HCT116 (cell line): ENCODE data around the gene IL6ST. TPM values are rescaled to one million over a fixed set of nuclear protein-coding genes. Genes with fewer than 3 reads are reported as not detected.

Experiments
- ATAC-seq: fragments of 200-7000 bp; cut with Tn5 transposase; 2 replicates; pipeline ENCODE4 v1.9.1; 2020; ENCODE audit warnings: mild to moderate bottlenecking, moderate library complexity
- BruUV-seq: library from RNA; stranded (reverse); fragments of 400-500 nt; replicated peaks from 2 replicates; lab custom pipeline; 2021; lab: Mats Ljungman, UMichigan
- CTCF ChIA-PET: fragments of 300-600 bp; sonication (Branson Sonifier 250); formaldehyde crosslinking; loops from one replicate; lab custom pipeline; 2021; ENCODE audit warnings: antibody characterized with exemption; lab: Charles Lee
- POLR2A ChIA-PET: fragments of 300-600, 350-600 bp; sonication (Branson Sonifier 250); formaldehyde crosslinking; loops from one replicate; lab custom pipeline; 2021; ENCODE audit warnings: antibody characterized with exemption; lab: Charles Lee
- RAD21 ChIA-PET, 2 experiments: fragments of 300-600 bp; sonication (Branson Sonifier 250); formaldehyde crosslinking; loops; one replicate each; lab custom pipeline; 2023; ENCODE audit warnings: low total read pairs in 2 of 2; ENCODE audit not compliant: uncharacterized antibody in 2 of 2, unreplicated experiment in 2 of 2, low non-redundant PET in 1 of 2; lab: Charles Lee
- DNase-seq: peaks from one replicate; pipeline ENCODE4 v3.0.0-alpha.2; 2010; ENCODE audit warnings: low read depth, low spot score
- H2AFZ ChIP-seq: fragments of 200-600 bp; shearing (Covaris generic), sonication (generic); 2 replicates; pipeline ENCODE4 v1.6.1; 2017; ENCODE audit warnings: low read depth, mixed run types, mixed read lengths, antibody characterized with exemption, low read length; ENCODE audit not compliant: poor library complexity, severe bottlenecking
- H3K27ac ChIP-seq: 2 replicates; pipeline ENCODE4 v1.5.1; 2012; ENCODE audit warnings: low read depth, low read length
- H3K27me3 ChIP-seq: fragments of 200-600 bp; sonication (generic); 2 replicates; pipeline ENCODE4 v1.6.1; 2016; ENCODE audit warnings: mixed run types, low read length, mixed read lengths; ENCODE audit not compliant: insufficient read depth
- H3K36me3 ChIP-seq, 2 experiments: fragments of 200-500 bp in 1 of 2; fragments of 200-600 bp in 1 of 2; sonication (Bioruptor generic) in 1 of 2; sonication (generic) in 1 of 2; 2 replicates each; pipeline versions ENCODE4 v1.5.1 to v1.6.1; 2014 to 2016; ENCODE audit warnings: low read length in 2 of 2, inconsistent platforms in 1 of 2, mixed read lengths in 1 of 2, mixed run types in 1 of 2; ENCODE audit not compliant: insufficient read depth in 2 of 2, control insufficient read depth in 1 of 2
- H3K4me1 ChIP-seq, 2 experiments: fragments of 200-600 bp in 1 of 2; sonication (generic) in 1 of 2; 2 replicates each; pipeline versions ENCODE4 v1.5.1 to v1.6.1; 2012 to 2017; ENCODE audit warnings: low read length in 2 of 2, inconsistent platforms in 1 of 2, mild to moderate bottlenecking in 1 of 2, mixed read lengths in 1 of 2, mixed run types in 1 of 2, moderate library complexity in 1 of 2; ENCODE audit not compliant: insufficient read depth in 2 of 2, control insufficient read depth in 1 of 2
- H3K4me2 ChIP-seq: fragments of 200-600 bp; sonication (generic); 2 replicates; pipeline ENCODE4 v1.6.1; 2017; ENCODE audit warnings: mixed run types, low read length, mixed read lengths
- H3K4me3 ChIP-seq, 2 experiments: fragments of 200-600 bp in 1 of 2; sonication (generic) in 1 of 2; replicated peaks in 1 of 2; 2 replicates each; pipeline ENCODE4 v1.5.1; 2011 to 2016; ENCODE audit warnings: low read length in 2 of 2, control low read depth in 1 of 2, low read depth in 1 of 2, mild to moderate bottlenecking in 1 of 2, mixed read lengths in 1 of 2, mixed run types in 1 of 2
- H3K79me2 ChIP-seq: fragments of 200-600 bp; sonication (generic); 2 replicates; pipeline ENCODE4 v1.6.1; 2017; ENCODE audit warnings: mild to moderate bottlenecking, mixed run types, low read length, moderate library complexity, mixed read lengths; ENCODE audit not compliant: insufficient read depth
- H3K9ac ChIP-seq: fragments of 200-600 bp; sonication (generic); 2 replicates; pipeline ENCODE4 v1.6.1; 2016; ENCODE audit warnings: low read length, mixed read lengths
- H3K9me2 ChIP-seq: fragments of 200-600 bp; sonication (generic), shearing (Covaris generic); 2 replicates; pipeline ENCODE4 v1.6.1; 2017; ENCODE audit warnings: mixed run types, mild to moderate bottlenecking, moderate library complexity; ENCODE audit not compliant: insufficient read depth
- H3K9me3 ChIP-seq, 2 experiments: fragments of 200-500 bp in 1 of 2; fragments of 200-600 bp in 1 of 2; sonication (Bioruptor generic) in 1 of 2; sonication (generic) in 1 of 2; 2 replicates each; pipeline ENCODE4 v1.6.1; 2014 to 2017; ENCODE audit warnings: low read length in 2 of 2, mixed read lengths in 2 of 2, inconsistent platforms in 1 of 2, low read depth in 1 of 2, mild to moderate bottlenecking in 1 of 2, mixed run types in 1 of 2, moderate library complexity in 1 of 2; ENCODE audit not compliant: control insufficient read depth in 1 of 2, insufficient read depth in 1 of 2
- H4K20me1 ChIP-seq: fragments of 200-600 bp; sonication (generic), shearing (Covaris generic); 2 replicates; pipeline ENCODE4 v1.6.1; 2017; ENCODE audit warnings: mixed run types, mild to moderate bottlenecking, moderate library complexity; ENCODE audit not compliant: insufficient read depth
- CBX3 ChIP-seq: IDR thresholded peaks from 2 replicates; pipeline ENCODE4 v1.6.1; 2012; ENCODE audit warnings: low read depth
- CEBPB ChIP-seq: IDR thresholded peaks from 2 replicates; pipeline ENCODE4 v1.6.1; 2012; ENCODE audit warnings: low read depth
- ELF1 ChIP-seq: IDR thresholded peaks from 2 replicates; pipeline ENCODE4 v1.6.1; 2012; ENCODE audit warnings: low read depth, borderline replicate concordance
- EZH2 ChIP-seq: fragments of 200-600 bp; sonication (generic); IDR thresholded peaks from 2 replicates; pipeline ENCODE4 v1.6.1; 2017; ENCODE audit warnings: antibody characterized with exemption, mixed run types
- EZH2phosphoT487 ChIP-seq: fragments of 200-600 bp; IDR thresholded peaks from 2 replicates; pipeline ENCODE4 v1.6.1; 2018; ENCODE audit warnings: antibody characterized with exemption, borderline replicate concordance
- POLR2A ChIP-seq: IDR thresholded peaks from 2 replicates; pipeline ENCODE4 v1.7.0; 2011; ENCODE audit warnings: borderline replicate concordance; ENCODE audit not compliant: insufficient read depth, insufficient read length; ENCODE audit errors: extremely low read depth
- POLR2AphosphoS5 ChIP-seq: IDR thresholded peaks from 2 replicates; pipeline ENCODE4 v1.6.1; 2011; ENCODE audit warnings: mild to moderate bottlenecking, low read depth, low read length, moderate library complexity
- RAD21 ChIP-seq: IDR thresholded peaks from 2 replicates; pipeline ENCODE4 v1.6.1; 2012; ENCODE audit warnings: low read depth, mild to moderate bottlenecking
- SIN3A ChIP-seq: IDR thresholded peaks from 2 replicates; pipeline ENCODE4 v1.6.1; 2012; ENCODE audit warnings: low read depth
- SP1 ChIP-seq: IDR thresholded peaks from 2 replicates; pipeline ENCODE4 v1.6.1; 2012; ENCODE audit warnings: low read depth
- TCF7L2 ChIP-seq: IDR thresholded peaks from 2 replicates; pipeline ENCODE4 v1.7.0; 2011; ENCODE audit warnings: borderline replicate concordance, inconsistent platforms; ENCODE audit not compliant: insufficient read depth, insufficient read length; ENCODE audit errors: extremely low read depth
- YY1 ChIP-seq: IDR thresholded peaks from 2 replicates; pipeline ENCODE4 v1.6.1; 2011; ENCODE audit warnings: low read length, low read depth, moderate library complexity, mild to moderate bottlenecking; ENCODE audit not compliant: insufficient replicate concordance; ENCODE audit errors: extremely low read depth
- ZFX ChIP-seq: fragments of 450-650 bp; IDR thresholded peaks from 2 replicates; pipeline ENCODE4 v1.6.1; 2017
- ZNF274 ChIP-seq: fragments of 200-500 bp; sonication (Bioruptor generic); IDR thresholded peaks from 2 replicates; pipeline ENCODE4 v1.6.1; 2014; ENCODE audit warnings: mild to moderate bottlenecking, low read depth, low read length, inconsistent platforms
- intact Hi-C: fragments of 100-400 bp; cut with micrococcal nuclease; formaldehyde crosslinking; loops from 2 replicates; pipeline ENCODE4 v1.10.0; 2022
- total RNA-seq: library from RNA; stranded (reverse); gene quantifications from one replicate; pipeline ENCODE4 v1.2.1, GENCODE V29; 2021; ENCODE audit not compliant: unreplicated experiment
- TF ChIP-seq, protein P1 (sequence below): IDR thresholded peaks from 2 replicates; pipeline ENCODE4 v1.6.1; 2012
- TF ChIP-seq, protein P2 (sequence below): IDR thresholded peaks from 2 replicates; pipeline ENCODE4 v1.6.1; 2011; ENCODE audit warnings: mild to moderate bottlenecking, low read length, moderate library complexity; ENCODE audit not compliant: insufficient replicate concordance; ENCODE audit errors: extremely low read depth
- TF ChIP-seq, protein P3 (sequence below): IDR thresholded peaks from 2 replicates; pipeline ENCODE4 v1.6.1; 2012
- TF ChIP-seq, protein P4 (sequence below): IDR thresholded peaks from 2 replicates; pipeline ENCODE4 v1.6.1; 2012; ENCODE audit warnings: low read depth
- TF ChIP-seq, protein P5 (sequence below), 3 experiments: fragments of 200-600 bp in 1 of 3; sonication (generic) in 1 of 3; IDR thresholded peaks in 2 of 3; conservative IDR thresholded peaks in 1 of 3; 2 replicates each; pipeline ENCODE4 v1.5.1; 2012 to 2017; ENCODE audit warnings: low read depth in 2 of 3, low read length in 2 of 3, antibody characterized with exemption in 1 of 3, borderline replicate concordance in 1 of 3, control low read depth in 1 of 3, mild to moderate bottlenecking in 1 of 3, mixed read lengths in 1 of 3, mixed run types in 1 of 3, moderate library complexity in 1 of 3; ENCODE audit not compliant: insufficient read depth in 1 of 3

Gene IL6ST
- total RNA-seq, 1 experiment from 2014 or later: 26.5 TPM

DNA sequence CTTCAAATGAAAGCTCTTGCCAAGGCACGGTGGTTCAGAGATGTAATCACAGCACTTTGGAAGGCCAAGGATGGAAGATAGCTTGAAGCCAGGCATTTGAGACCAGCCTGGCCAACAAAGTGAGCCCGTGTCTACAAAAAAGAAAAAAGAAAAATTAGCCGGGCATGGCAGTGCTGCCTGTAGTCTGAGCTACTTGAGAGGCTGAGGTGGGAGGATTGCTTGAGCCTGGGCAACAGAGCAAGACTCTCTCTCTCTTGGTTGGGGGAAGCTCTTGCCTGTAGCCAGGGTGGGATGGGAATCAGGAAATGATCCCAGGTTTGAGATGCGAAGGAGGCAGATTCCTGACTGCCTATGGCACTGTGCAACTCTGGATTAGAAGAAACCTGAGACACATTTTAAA, 62.1 kb downstream of the IL6ST start:
- no peak for TF ChIP-seq SIN3A
- TF ChIP-seq, protein P1, sequence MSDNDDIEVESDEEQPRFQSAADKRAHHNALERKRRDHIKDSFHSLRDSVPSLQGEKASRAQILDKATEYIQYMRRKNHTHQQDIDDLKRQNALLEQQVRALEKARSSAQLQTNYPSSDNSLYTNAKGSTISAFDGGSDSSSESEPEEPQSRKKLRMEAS: no peak
- TF ChIP-seq EZH2phosphoT487: no peak
- TF ChIP-seq EZH2: no peak
- TF ChIP-seq RAD21: no peak
- TF ChIP-seq CBX3: no peak
- TF ChIP-seq ZFX: no peak
- no peak for TF ChIP-seq TCF7L2
- TF ChIP-seq ELF1: no peak
- TF ChIP-seq, protein P2, sequence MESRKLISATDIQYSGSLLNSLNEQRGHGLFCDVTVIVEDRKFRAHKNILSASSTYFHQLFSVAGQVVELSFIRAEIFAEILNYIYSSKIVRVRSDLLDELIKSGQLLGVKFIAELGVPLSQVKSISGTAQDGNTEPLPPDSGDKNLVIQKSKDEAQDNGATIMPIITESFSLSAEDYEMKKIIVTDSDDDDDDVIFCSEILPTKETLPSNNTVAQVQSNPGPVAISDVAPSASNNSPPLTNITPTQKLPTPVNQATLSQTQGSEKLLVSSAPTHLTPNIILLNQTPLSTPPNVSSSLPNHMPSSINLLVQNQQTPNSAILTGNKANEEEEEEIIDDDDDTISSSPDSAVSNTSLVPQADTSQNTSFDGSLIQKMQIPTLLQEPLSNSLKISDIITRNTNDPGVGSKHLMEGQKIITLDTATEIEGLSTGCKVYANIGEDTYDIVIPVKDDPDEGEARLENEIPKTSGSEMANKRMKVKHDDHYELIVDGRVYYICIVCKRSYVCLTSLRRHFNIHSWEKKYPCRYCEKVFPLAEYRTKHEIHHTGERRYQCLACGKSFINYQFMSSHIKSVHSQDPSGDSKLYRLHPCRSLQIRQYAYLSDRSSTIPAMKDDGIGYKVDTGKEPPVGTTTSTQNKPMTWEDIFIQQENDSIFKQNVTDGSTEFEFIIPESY: no peak
- no peak for TF ChIP-seq POLR2AphosphoS5
- no peak for TF ChIP-seq CEBPB
- TF ChIP-seq, protein P3, sequence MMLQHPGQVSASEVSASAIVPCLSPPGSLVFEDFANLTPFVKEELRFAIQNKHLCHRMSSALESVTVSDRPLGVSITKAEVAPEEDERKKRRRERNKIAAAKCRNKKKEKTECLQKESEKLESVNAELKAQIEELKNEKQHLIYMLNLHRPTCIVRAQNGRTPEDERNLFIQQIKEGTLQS: no peak
- no peak for TF ChIP-seq SP1
- TF ChIP-seq, protein P4, sequence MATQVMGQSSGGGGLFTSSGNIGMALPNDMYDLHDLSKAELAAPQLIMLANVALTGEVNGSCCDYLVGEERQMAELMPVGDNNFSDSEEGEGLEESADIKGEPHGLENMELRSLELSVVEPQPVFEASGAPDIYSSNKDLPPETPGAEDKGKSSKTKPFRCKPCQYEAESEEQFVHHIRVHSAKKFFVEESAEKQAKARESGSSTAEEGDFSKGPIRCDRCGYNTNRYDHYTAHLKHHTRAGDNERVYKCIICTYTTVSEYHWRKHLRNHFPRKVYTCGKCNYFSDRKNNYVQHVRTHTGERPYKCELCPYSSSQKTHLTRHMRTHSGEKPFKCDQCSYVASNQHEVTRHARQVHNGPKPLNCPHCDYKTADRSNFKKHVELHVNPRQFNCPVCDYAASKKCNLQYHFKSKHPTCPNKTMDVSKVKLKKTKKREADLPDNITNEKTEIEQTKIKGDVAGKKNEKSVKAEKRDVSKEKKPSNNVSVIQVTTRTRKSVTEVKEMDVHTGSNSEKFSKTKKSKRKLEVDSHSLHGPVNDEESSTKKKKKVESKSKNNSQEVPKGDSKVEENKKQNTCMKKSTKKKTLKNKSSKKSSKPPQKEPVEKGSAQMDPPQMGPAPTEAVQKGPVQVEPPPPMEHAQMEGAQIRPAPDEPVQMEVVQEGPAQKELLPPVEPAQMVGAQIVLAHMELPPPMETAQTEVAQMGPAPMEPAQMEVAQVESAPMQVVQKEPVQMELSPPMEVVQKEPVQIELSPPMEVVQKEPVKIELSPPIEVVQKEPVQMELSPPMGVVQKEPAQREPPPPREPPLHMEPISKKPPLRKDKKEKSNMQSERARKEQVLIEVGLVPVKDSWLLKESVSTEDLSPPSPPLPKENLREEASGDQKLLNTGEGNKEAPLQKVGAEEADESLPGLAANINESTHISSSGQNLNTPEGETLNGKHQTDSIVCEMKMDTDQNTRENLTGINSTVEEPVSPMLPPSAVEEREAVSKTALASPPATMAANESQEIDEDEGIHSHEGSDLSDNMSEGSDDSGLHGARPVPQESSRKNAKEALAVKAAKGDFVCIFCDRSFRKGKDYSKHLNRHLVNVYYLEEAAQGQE: no peak
- TF ChIP-seq, protein P5, sequence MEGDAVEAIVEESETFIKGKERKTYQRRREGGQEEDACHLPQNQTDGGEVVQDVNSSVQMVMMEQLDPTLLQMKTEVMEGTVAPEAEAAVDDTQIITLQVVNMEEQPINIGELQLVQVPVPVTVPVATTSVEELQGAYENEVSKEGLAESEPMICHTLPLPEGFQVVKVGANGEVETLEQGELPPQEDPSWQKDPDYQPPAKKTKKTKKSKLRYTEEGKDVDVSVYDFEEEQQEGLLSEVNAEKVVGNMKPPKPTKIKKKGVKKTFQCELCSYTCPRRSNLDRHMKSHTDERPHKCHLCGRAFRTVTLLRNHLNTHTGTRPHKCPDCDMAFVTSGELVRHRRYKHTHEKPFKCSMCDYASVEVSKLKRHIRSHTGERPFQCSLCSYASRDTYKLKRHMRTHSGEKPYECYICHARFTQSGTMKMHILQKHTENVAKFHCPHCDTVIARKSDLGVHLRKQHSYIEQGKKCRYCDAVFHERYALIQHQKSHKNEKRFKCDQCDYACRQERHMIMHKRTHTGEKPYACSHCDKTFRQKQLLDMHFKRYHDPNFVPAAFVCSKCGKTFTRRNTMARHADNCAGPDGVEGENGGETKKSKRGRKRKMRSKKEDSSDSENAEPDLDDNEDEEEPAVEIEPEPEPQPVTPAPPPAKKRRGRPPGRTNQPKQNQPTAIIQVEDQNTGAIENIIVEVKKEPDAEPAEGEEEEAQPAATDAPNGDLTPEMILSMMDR (IDR thresholded peaks at IDR 0.05 in 2 of 3, conservative IDR thresholded peaks at IDR 0.05 in 1 of 3; ENCODE audit: borderline replicate concordance in 1 of 3, insufficient read depth in 1 of 3, low read depth in 2 of 3, low read length in 2 of 3): no peak
- no peak for TF ChIP-seq POLR2A
- TF ChIP-seq YY1: no peak
- no peak for TF ChIP-seq ZNF274
- no peak overlapping the region for H3K4me3 ChIP-seq
- ChIA-PET POLR2A (no interaction called here), CTCF (no interaction called here), RAD21 (no interaction called here)
- no peak overlapping the region for H3K27ac ChIP-seq
- no peak overlapping the region for H3K4me2 ChIP-seq
- no peaks in the 10 kb centered on the region for H3K4me1 ChIP-seq
- no peaks in the 10 kb centered on the region for H3K79me2 ChIP-seq
- no peak for DNase-seq
- no peaks in the 10 kb centered on the region for H3K36me3 ChIP-seq
- no peak overlapping the region for H3K9ac ChIP-seq
- H3K9me3 ChIP-seq: no peaks in the 10 kb centered on the region
- H3K9me2 ChIP-seq: no peaks in the 10 kb centered on the region
- no peaks in the 10 kb centered on the region for H4K20me1 ChIP-seq
- ATAC-seq: no peak
- no peaks in the 10 kb centered on the region for H3K27me3 ChIP-seq
- BruUV-seq: no TSS peak
- H2AFZ ChIP-seq: no peak overlapping the region
- intact Hi-C loops: no loop called here
